GM10847 (cell line): ENCODE results near the gene DGKH.

Experiments used
- POLR2A ChIP-seq: IDR thresholded peaks from 2 replicates; pipeline ENCODE4 v1.6.1; 2011; ENCODE audit not compliant: insufficient read length; ENCODE audit errors: extremely low read depth

Gene DGKH

GRCh38 chr13:42083138-42083770, 34.8 kb downstream of the DGKH start:
- no peak for TF ChIP-seq POLR2A

- TF ChIP-seq POLR2A, result no peak
Observed at GRCh38 chr13:42084722-42085121, 36.3 kb downstream of the DGKH start.

- no peak for TF ChIP-seq POLR2A
Observed at GRCh38 chr13:42086582-42086981, 38.1 kb downstream of the DGKH start.

GRCh38 chr13:42094516-42095040, 46.1 kb downstream of the DGKH start:
- no peak for TF ChIP-seq POLR2A

- no peak for TF ChIP-seq POLR2A
Observed at GRCh38 chr13:42099962-42100675, 51.7 kb downstream of the DGKH start.

- TF ChIP-seq POLR2A, result no peak
Observed at GRCh38 chr13:42100960-42101359, 52.5 kb downstream of the DGKH start.

- no peak for TF ChIP-seq POLR2A
Observed at GRCh38 chr13:42101821-42102585, 53.6 kb downstream of the DGKH start.

GRCh38 chr13:42102961-42103865, 54.8 kb downstream of the DGKH start:
- TF ChIP-seq POLR2A, result no peak

GRCh38 chr13:42106998-42107397, 58.5 kb downstream of the DGKH start:
- TF ChIP-seq POLR2A, result no peak

GRCh38 chr13:42107421-42107820, 59.0 kb downstream of the DGKH start:
- TF ChIP-seq POLR2A, result no peak

- no peak for TF ChIP-seq POLR2A
Observed at GRCh38 chr13:42108217-42108616, 59.8 kb downstream of the DGKH start.

- TF ChIP-seq POLR2A, result no peak
Observed at GRCh38 chr13:42109957-42110356, 61.5 kb downstream of the DGKH start.

GRCh38 chr13:42110410-42111155, 62.1 kb downstream of the DGKH start:
- TF ChIP-seq POLR2A, result no peak

GRCh38 chr13:42112864-42113263, 64.4 kb downstream of the DGKH start:
- no peak for TF ChIP-seq POLR2A

GRCh38 chr13:42113478-42113877, 65.0 kb downstream of the DGKH start:
- TF ChIP-seq POLR2A, result no peak

- TF ChIP-seq POLR2A, result no peak
Observed at GRCh38 chr13:42114278-42114677, 65.8 kb downstream of the DGKH start.
